HG03045 (cell line): Measurements from ENCODE around the gene NOTCH4.

ENCODE experiments used
- ATAC-seq: cut with Tn5 transposase; IDR thresholded peaks from one replicate; pipeline ENCODE4 v1.9.1; 2021; ENCODE audit warnings: mild to moderate bottlenecking, moderate library complexity; ENCODE audit not compliant: unreplicated experiment

The NOTCH4 gene

GRCh38 chr6:32147401-32148132 is 76.3 kb downstream of the NOTCH4 start:
- ATAC-seq, result no peak

- ATAC-seq, result no peak
Measured at GRCh38 chr6:32146687-32147086, 77.2 kb downstream of the NOTCH4 start.

- no peak for ATAC-seq
Measured at GRCh38 chr6:32146287-32146686, 77.6 kb downstream of the NOTCH4 start.
